Progenitor cell of endocrine pancreas (in vitro differentiated cells): ENCODE measurements around the gene DOCK9. TPM values are rescaled to one million over a fixed set of nuclear protein-coding genes. Genes with fewer than 3 reads are reported as not detected.

Experiments
- DNase-seq: peaks from one replicate; pipeline ENCODE4 v3.0.0; 2021; ENCODE audit warnings: low spot score; ENCODE audit not compliant: unreplicated experiment
- H3K27ac Mint-ChIP-seq: 2 replicates; pipeline ENCODE4 v1.8.0; 2021; ENCODE audit warnings: mild to moderate bottlenecking, moderate library complexity, mixed read lengths
- H3K27me3 Mint-ChIP-seq: 2 replicates; pipeline ENCODE4 v1.8.0; 2021; ENCODE audit warnings: mixed read lengths
- H3K36me3 Mint-ChIP-seq: 2 replicates; pipeline ENCODE4 v1.8.0; 2022; ENCODE audit warnings: mixed read lengths; ENCODE audit not compliant: insufficient read depth
- H3K4me1 Mint-ChIP-seq: 2 replicates; pipeline ENCODE4 v1.8.0; 2021; ENCODE audit warnings: low read depth, mixed read lengths
- H3K4me3 Mint-ChIP-seq: 2 replicates; pipeline ENCODE4 v1.8.0; 2021; ENCODE audit warnings: low read depth, mild to moderate bottlenecking, moderate library complexity, mixed read lengths
- H3K9me3 Mint-ChIP-seq: 2 replicates; pipeline ENCODE4 v1.8.0; 2021; ENCODE audit warnings: low read depth, mixed read lengths
- total RNA-seq: library from RNA; stranded (reverse); gene quantifications from 2 replicates; pipeline ENCODE4 v1.2.1, GENCODE V29; 2021
- TF ChIP-seq, protein P1 (sequence below): fragments of 200-600 bp; sonication (generic); IDR thresholded peaks from one replicate; pipeline ENCODE4 v1.5.0; 2021; ENCODE audit warnings: antibody characterized with exemption, mild to moderate bottlenecking; ENCODE audit not compliant: unreplicated experiment

Gene DOCK9
- total RNA-seq, 1 donor from 2014 or later = 35.7 TPM

DNA sequence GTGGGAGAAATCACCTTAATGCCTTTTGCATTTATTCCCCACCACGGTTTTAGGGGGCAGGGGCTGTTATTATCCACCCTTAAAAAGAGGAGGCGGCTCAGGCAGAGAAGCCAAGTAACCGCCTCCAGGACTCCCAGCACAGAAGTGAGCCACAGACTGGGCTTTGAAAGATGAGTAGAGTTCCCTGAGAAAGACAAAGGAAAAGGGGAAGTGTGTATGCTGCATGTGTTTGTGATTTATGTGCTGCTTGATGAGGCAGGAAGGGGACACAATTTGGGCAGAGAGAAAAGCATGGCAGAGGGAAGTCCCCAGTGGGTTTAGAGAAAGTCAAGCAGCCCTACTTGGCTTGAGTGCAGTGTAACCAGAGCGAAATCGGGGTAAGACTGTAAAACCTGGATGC lies 85.0 kb downstream of the DOCK9 start:
- TF ChIP-seq, protein P1, sequence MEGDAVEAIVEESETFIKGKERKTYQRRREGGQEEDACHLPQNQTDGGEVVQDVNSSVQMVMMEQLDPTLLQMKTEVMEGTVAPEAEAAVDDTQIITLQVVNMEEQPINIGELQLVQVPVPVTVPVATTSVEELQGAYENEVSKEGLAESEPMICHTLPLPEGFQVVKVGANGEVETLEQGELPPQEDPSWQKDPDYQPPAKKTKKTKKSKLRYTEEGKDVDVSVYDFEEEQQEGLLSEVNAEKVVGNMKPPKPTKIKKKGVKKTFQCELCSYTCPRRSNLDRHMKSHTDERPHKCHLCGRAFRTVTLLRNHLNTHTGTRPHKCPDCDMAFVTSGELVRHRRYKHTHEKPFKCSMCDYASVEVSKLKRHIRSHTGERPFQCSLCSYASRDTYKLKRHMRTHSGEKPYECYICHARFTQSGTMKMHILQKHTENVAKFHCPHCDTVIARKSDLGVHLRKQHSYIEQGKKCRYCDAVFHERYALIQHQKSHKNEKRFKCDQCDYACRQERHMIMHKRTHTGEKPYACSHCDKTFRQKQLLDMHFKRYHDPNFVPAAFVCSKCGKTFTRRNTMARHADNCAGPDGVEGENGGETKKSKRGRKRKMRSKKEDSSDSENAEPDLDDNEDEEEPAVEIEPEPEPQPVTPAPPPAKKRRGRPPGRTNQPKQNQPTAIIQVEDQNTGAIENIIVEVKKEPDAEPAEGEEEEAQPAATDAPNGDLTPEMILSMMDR = no peak
- no peaks in the 10 kb centered on the region for H3K4me1 Mint-ChIP-seq
- DNase-seq = no peak
- H3K27me3 Mint-ChIP-seq = no peaks in the 10 kb centered on the region
- H3K9me3 Mint-ChIP-seq = no peaks in the 10 kb centered on the region
- no peak overlapping the region for H3K4me3 Mint-ChIP-seq
- H3K27ac Mint-ChIP-seq = no peak overlapping the region
- peaks cover 7% of the 10 kb centered on the region for H3K36me3 Mint-ChIP-seq

DNA sequence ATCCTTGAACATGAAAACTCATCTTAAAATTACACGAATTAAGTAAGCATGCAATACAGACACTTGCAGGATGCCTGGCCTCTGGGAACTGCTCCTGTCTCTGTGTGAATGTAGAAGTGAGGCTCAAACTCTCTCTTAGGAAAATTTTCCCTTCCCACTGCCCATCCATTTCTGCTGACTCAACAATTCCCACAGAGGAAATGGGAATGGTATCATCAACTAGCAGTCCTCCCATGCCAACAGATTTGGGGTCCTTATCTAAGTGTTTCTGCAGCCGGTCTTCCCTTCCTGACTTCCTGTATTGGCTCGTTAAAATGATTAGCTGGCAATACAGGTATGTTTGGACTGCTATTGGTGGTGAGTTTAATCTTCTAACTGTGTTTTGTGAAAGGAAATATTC lies 85.8 kb downstream of the DOCK9 start:
- H3K27ac Mint-ChIP-seq = no peak overlapping the region
- no peaks in the 10 kb centered on the region for H3K4me1 Mint-ChIP-seq
- H3K27me3 Mint-ChIP-seq = no peaks in the 10 kb centered on the region
- H3K9me3 Mint-ChIP-seq = no peaks in the 10 kb centered on the region
- peaks cover 5% of the 10 kb centered on the region for H3K36me3 Mint-ChIP-seq
- no peak overlapping the region for H3K4me3 Mint-ChIP-seq
- TF ChIP-seq, protein P1 = no peak
- DNase-seq = no peak

DNA sequence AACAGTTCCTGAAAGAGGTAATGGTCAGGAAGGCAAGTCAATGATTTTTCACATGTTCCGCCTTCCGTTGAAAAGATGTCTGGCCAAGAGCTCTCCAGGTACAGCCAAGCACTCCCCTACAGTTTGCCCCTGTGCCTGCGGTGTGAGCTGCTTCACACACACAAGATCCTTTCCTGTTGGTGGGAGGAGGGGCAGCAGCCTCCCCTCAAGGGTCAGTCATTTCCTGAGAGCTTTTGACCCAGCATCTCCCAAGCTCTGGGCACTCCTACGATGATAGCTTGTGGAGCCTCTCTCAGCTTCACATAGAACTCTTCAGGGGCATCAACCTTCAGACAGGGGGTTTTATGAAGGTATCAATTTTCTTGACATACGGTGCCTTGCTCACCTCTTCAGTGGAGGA lies 86.9 kb downstream of the DOCK9 start:
- no peak overlapping the region for H3K27ac Mint-ChIP-seq
- H3K4me3 Mint-ChIP-seq = no peak overlapping the region
- DNase-seq = no peak
- H3K36me3 Mint-ChIP-seq = peaks cover 8% of the 10 kb centered on the region
- TF ChIP-seq, protein P1 = no peak
- H3K27me3 Mint-ChIP-seq = no peaks in the 10 kb centered on the region
- no peaks in the 10 kb centered on the region for H3K9me3 Mint-ChIP-seq
- H3K4me1 Mint-ChIP-seq = no peaks in the 10 kb centered on the region

DNA sequence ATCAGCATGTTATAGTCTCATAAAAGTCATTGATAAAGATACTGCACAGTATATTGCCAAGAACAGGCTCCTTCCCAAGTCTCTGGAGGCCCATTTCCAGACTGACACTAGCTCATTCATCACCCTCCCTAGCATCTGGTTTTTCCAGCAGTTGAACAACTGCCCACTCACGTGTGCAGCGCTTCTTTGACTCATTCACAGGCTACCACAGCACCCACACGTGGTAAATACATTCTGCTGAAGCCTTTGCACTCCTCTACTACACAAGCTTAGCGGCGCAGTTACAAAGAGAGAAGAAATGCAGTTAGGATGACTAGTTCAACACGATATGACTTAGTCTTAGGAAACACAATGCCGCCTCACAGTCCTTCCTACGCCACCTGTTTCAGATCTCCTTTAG lies 87.7 kb downstream of the DOCK9 start:
- Mint-ChIP-seq H3K4me1 (no peaks in the 10 kb centered on the region), H3K27me3 (no peaks in the 10 kb centered on the region), H3K27ac (no peak overlapping the region), H3K9me3 (no peaks in the 10 kb centered on the region), H3K4me3 (no peak overlapping the region), H3K36me3 (peaks cover 9% of the 10 kb centered on the region)
- DNase-seq = no peak
- TF ChIP-seq, protein P1 = no peak

DNA sequence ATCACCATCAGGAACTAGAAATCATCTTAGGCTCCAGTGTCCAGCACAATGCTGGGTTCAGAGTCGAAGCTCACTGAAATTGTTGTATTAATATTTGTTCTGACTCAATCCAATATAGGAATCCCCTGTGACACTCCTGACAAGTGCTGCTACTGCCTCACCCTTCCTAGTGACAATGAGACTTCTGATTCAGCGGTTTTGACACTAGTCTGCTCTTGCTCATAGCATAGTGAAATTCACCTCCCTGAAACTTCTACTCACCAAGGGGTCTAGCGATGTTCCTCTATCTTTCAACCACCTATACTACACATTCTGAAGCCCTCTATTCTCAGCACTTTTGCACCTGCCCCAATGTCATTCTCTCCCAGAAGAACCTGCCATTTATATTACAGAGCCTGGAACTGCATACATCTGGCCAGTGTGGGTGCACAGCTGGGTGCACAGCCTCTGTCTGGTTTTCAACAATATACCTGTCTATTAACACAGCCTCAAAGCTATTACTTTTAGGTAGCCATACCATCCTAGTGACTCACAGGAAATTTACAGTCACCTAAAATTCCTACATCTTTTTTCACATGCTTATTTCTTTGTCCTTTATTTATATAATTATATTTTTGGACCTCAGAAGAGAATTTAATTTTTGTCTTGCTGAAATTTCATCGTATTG lies 88.3 kb downstream of the DOCK9 start:
- TF ChIP-seq, protein P1 = no peak
- Mint-ChIP-seq H3K4me3 (no peak overlapping the region), H3K27ac (no peak overlapping the region), H3K36me3 (peaks cover 11% of the 10 kb centered on the region), H3K4me1 (no peaks in the 10 kb centered on the region), H3K27me3 (no peaks in the 10 kb centered on the region), H3K9me3 (no peaks in the 10 kb centered on the region)
- no peak for DNase-seq
